ENCODE measurements around the gene RND3. TPM values are rescaled to one million over a fixed set of nuclear protein-coding genes. Genes with fewer than 3 reads are reported as not detected.

RND3 gene
- total and polyA plus RNA-seq, 2 of the 13 experiments (the other 11 are each of a cell fraction or from before 2014, with no cell fraction given), result 0.13 to 0.42 TPM

- no peaks in the 10 kb centered on the region for H4K20me1 ChIP-seq (ENCODE audit: insufficient read depth, low read length)
- in situ Hi-C loops (cut with HindIII; ENCODE audit: extremely low pct_ligation_motif_present, low pct_unique_long_range_greater_than_20kb), result no loop called here
- no peak overlapping the region for H3K9ac ChIP-seq (ENCODE audit: insufficient read depth, low read depth, low read length)
- no peak overlapping the region for H3K27ac ChIP-seq (ENCODE audit: extremely low read length, insufficient read depth, low read length)
- FAIRE-seq (no peak), ATAC-seq (no peak), DNase-seq (ENCODE audit: low spot score) (no peak)
- BruUV-seq (replicated peaks), result no TSS peak
- 30% methylated on average over 5 of the region's 5 CpGs for WGBS (ENCODE audit: low lambda C conversion rate)
- peaks cover under 1% of the 10 kb centered on the region for H3K4me1 ChIP-seq (ENCODE audit: insufficient read depth, low read length)
- ChIA-PET CTCF (ENCODE audit: low intra/inter-chr PET ratio, low total read pairs) (no interaction called here), POLR2A (no interaction called here)
- no peaks in the 10 kb centered on the region for H3K79me2 ChIP-seq (ENCODE audit: insufficient read depth, low read length)
- intact Hi-C loops (cut with micrococcal nuclease; ENCODE audit: unreplicated experiment), result no loop called here
- no peaks in the 10 kb centered on the region for H3K36me3 ChIP-seq (replicated peaks in 1 of 2; ENCODE audit: control insufficient read depth in 1 of 2, insufficient read depth in 2 of 2, low read length in 2 of 2)
- H2AFZ ChIP-seq (ENCODE audit: low read length), result no peak overlapping the region
- H3K27me3 ChIP-seq (ENCODE audit: control insufficient read depth in 1 of 2, insufficient read depth in 2 of 2, low read length in 2 of 2), result peaks cover 2 to 11% of the 10 kb centered on the region in 2 experiments; a peak in 3 of 5 replicates
- H3K4me3 ChIP-seq (replicated peaks in 1 of 3; ENCODE audit: insufficient read depth in 1 of 3, low read depth in 2 of 3, low read length in 3 of 3), result no peak overlapping the region
- H3K4me2 ChIP-seq (ENCODE audit: low read depth, low read length), result no peak overlapping the region
- H3K9me3 ChIP-seq (ENCODE audit: low read length), result no peaks in the 10 kb centered on the region
- TF ChIP-seq GMEB2 (CRISPR knock-in tag; IDR thresholded peaks at IDR 0.05; ENCODE audit: low read depth) (no peak), HMG20B (CRISPR knock-in tag; conservative IDR thresholded peaks at IDR 0.05) (no peak), ZNF550 (CRISPR knock-in tag; IDR thresholded peaks at IDR 0.05; ENCODE audit: borderline replicate concordance) (no peak), ZFAT (CRISPR knock-in tag; conservative IDR thresholded peaks at IDR 0.05) (no peak), DZIP1 (CRISPR knock-in tag; IDR thresholded peaks at IDR 0.05) (no peak), ZIK1 (CRISPR knock-in tag; IDR thresholded peaks at IDR 0.05; ENCODE audit: borderline replicate concordance, low read depth) (no peak), MTA1 (CRISPR knock-in tag; IDR thresholded peaks at IDR 0.05; ENCODE audit: borderline replicate concordance) (no peak), ZNF12 (CRISPR knock-in tag; IDR thresholded peaks at IDR 0.05) (no peak), ZMAT3 (CRISPR knock-in tag; conservative IDR thresholded peaks at IDR 0.05) (no peak), HBP1 (CRISPR knock-in tag; IDR thresholded peaks at IDR 0.05; ENCODE audit: low read depth) (no peak), RXRB (CRISPR knock-in tag; IDR thresholded peaks at IDR 0.05; ENCODE audit: borderline replicate concordance) (no peak), GTF2F1 (IDR thresholded peaks at IDR 0.05; ENCODE audit: low read length) (no peak), ARID2 (CRISPR knock-in tag; IDR thresholded peaks at IDR 0.05; ENCODE audit: borderline replicate concordance) (no peak), FOXJ3 (CRISPR knock-in tag; IDR thresholded peaks at IDR 0.05; ENCODE audit: borderline replicate concordance) (no peak), CSRNP2 (CRISPR knock-in tag; conservative IDR thresholded peaks at IDR 0.05; ENCODE audit: low read depth) (no peak), ZC3H4 (CRISPR knock-in tag; IDR thresholded peaks at IDR 0.05; ENCODE audit: borderline replicate concordance) (no peak), ZNF501 (CRISPR knock-in tag; IDR thresholded peaks at IDR 0.05) (no peak)
- TF ChIP-seq, protein P1, sequence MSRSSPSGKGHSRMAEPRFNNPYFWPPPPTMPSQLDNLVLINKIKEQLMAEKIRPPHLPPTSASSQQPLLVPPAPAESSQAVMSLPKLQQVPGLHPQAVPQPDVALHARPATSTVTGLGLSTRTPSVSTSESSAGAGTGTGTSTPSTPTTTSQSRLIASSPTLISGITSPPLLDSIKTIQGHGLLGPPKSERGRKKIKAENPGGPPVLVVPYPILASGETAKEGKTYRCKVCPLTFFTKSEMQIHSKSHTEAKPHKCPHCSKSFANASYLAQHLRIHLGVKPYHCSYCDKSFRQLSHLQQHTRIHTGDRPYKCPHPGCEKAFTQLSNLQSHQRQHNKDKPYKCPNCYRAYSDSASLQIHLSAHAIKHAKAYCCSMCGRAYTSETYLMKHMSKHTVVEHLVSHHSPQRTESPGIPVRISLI (CRISPR knock-in tag; IDR thresholded peaks at IDR 0.05; ENCODE audit: borderline replicate concordance), result no peak
Observed at GRCh38 chr2:150480241-150480640, 7.2 kb downstream of the RND3 start.

All from HepG2 (cell line).